ENCODE results near the gene CDH16. TPM values are rescaled to one million over a fixed set of nuclear protein-coding genes. Genes with fewer than 3 reads are reported as not detected.
A peak's percentile ranks its signal among the peaks of the same experiment; 100 is the strongest.

Gene CDH16
- total RNA-seq, 1 experiment from 2014 or later = not detected

GRCh38 chr16:66927918-66928649 is 9.4 kb upstream of the CDH16 start:
- Mint-ChIP-seq H3K27me3 (ENCODE audit: unreplicated experiment) (peaks cover 33% of the 10 kb centered on the region), H3K4me1 (ENCODE audit: low read depth, unreplicated experiment) (peaks cover 57% of the 10 kb centered on the region)

GRCh38 chr16:66926961-66927436 is 8.3 kb upstream of the CDH16 start:
- Mint-ChIP-seq H3K4me1 (ENCODE audit: low read depth, unreplicated experiment) (peaks cover 46% of the 10 kb centered on the region), H3K27ac (ENCODE audit: unreplicated experiment) (peak overlapping the region; percentile 50), H3K4me3 (ENCODE audit: low read depth, unreplicated experiment) (no peak overlapping the region), H3K36me3 (ENCODE audit: insufficient read depth, unreplicated experiment) (peaks cover 26% of the 10 kb centered on the region), H3K9me3 (ENCODE audit: low read depth, unreplicated experiment) (no peaks in the 10 kb centered on the region), H3K27me3 (ENCODE audit: unreplicated experiment) (peaks cover 35% of the 10 kb centered on the region)
- intact Hi-C loops (cut with micrococcal nuclease; ENCODE audit: unreplicated experiment) = no loop called here
- TF ChIP-seq CTCF (IDR thresholded peaks at IDR 0.05; ENCODE audit: unreplicated experiment) = no peak
- CTCF ChIA-PET = interaction anchor here (0.6 to 4.1 kb wide), 8 partner anchors 10 to 296 kb away, joined by 4 to 23 read pairs (median 4); partner anchors contain the start of gene PDP2
- BruUV-seq (replicated peaks) = no TSS peak
- peak; percentile 78 for DNase-seq

More at GRCh38 chr16:66927918-66928649, 9.4 kb upstream of the CDH16 start:
- CTCF ChIA-PET = interaction anchor here (0.5 to 4.1 kb wide), 8 partner anchors 9 to 60 kb away, joined by 3 to 23 read pairs (median 4); partner anchors contain the start of genes CDH16 and PDP2
- no peak for DNase-seq
- intact Hi-C loops (cut with micrococcal nuclease; ENCODE audit: unreplicated experiment) = loop anchor here (2.0 kb wide), 1 partner anchor 33 kb away; no protein-coding TSS in a partner anchor
- TF ChIP-seq CTCF (IDR thresholded peaks at IDR 0.05; ENCODE audit: unreplicated experiment) = no peak
- BruUV-seq (replicated peaks) = no TSS peak
- H3K36me3 Mint-ChIP-seq (ENCODE audit: insufficient read depth, unreplicated experiment) = peaks cover 33% of the 10 kb centered on the region
- no peak overlapping the region for H3K4me3 Mint-ChIP-seq (ENCODE audit: low read depth, unreplicated experiment)
- peak overlapping the region; percentile 50 for H3K27ac Mint-ChIP-seq (ENCODE audit: unreplicated experiment)
- no peaks in the 10 kb centered on the region for H3K9me3 Mint-ChIP-seq (ENCODE audit: low read depth, unreplicated experiment)

GRCh38 chr16:66926171-66926947 is 7.7 kb upstream of the CDH16 start:
- BruUV-seq (replicated peaks) = no TSS peak
- TF ChIP-seq CTCF (IDR thresholded peaks at IDR 0.05; ENCODE audit: unreplicated experiment) = no peak
- DNase-seq = peak; percentile 23
- Mint-ChIP-seq H3K27ac (ENCODE audit: unreplicated experiment) (peak overlapping the region; percentile 55), H3K36me3 (ENCODE audit: insufficient read depth, unreplicated experiment) (peaks cover 21% of the 10 kb centered on the region), H3K4me3 (ENCODE audit: low read depth, unreplicated experiment) (peak overlapping the region; percentile 69), H3K9me3 (ENCODE audit: low read depth, unreplicated experiment) (no peaks in the 10 kb centered on the region), H3K4me1 (ENCODE audit: low read depth, unreplicated experiment) (peaks cover 45% of the 10 kb centered on the region), H3K27me3 (ENCODE audit: unreplicated experiment) (peaks cover 35% of the 10 kb centered on the region)
- CTCF ChIA-PET = interaction anchor here (0.6 to 4.1 kb wide), 9 partner anchors 11 to 297 kb away, joined by 3 to 23 read pairs (median 4); partner anchors contain the start of genes NAE1 and PDP2
- intact Hi-C loops (cut with micrococcal nuclease; ENCODE audit: unreplicated experiment) = no loop called here

- CTCF ChIA-PET = interaction anchor here (0.6 to 4.1 kb wide), 4 partner anchors 30 to 541 kb away, joined by 3 to 23 read pairs (median 4); partner anchors contain the start of gene NAE1
Observed at GRCh38 chr16:66925322-66925840, 6.7 kb upstream of the CDH16 start, which contains the start of gene RRAD. TSS of gene RRAD (minus strand) at chr16:66925535. CDS start at chr16:66925179, 356 bp downstream.

More at GRCh38 chr16:66925322-66925840, 6.7 kb upstream of the CDH16 start, which contains the start of gene RRAD:
- TF ChIP-seq CTCF (IDR thresholded peaks at IDR 0.05; ENCODE audit: unreplicated experiment) = no peak
- Mint-ChIP-seq H3K4me1 (ENCODE audit: low read depth, unreplicated experiment) (peaks cover 41% of the 10 kb centered on the region), H3K4me3 (ENCODE audit: low read depth, unreplicated experiment) (peak within 1 kb of the TSS; percentile 69), H3K27ac (ENCODE audit: unreplicated experiment) (peak within 1 kb of the TSS; percentile 55), H3K27me3 (ENCODE audit: unreplicated experiment) (peaks cover 35% of the 10 kb centered on the region), H3K9me3 (ENCODE audit: low read depth, unreplicated experiment) (no peaks in the 10 kb centered on the region), H3K36me3 (ENCODE audit: insufficient read depth, unreplicated experiment) (peaks cover 21% of the 10 kb centered on the region)
- no TSS peak for BruUV-seq (replicated peaks)
- peak; percentile 29 for DNase-seq
- intact Hi-C loops (cut with micrococcal nuclease; ENCODE audit: unreplicated experiment) = no loop called here

Data from Calu3 (cell line).